Activated gamma-delta T cell treated with Interleukin-2 at 50 U/mL for 16 hours (primary cell): ENCODE data around the gene ANKRD44.

Experiments
- DNase-seq: peaks from one replicate; pipeline ENCODE4 v3.0.0-alpha.2; 2020

ANKRD44 gene

DNA sequence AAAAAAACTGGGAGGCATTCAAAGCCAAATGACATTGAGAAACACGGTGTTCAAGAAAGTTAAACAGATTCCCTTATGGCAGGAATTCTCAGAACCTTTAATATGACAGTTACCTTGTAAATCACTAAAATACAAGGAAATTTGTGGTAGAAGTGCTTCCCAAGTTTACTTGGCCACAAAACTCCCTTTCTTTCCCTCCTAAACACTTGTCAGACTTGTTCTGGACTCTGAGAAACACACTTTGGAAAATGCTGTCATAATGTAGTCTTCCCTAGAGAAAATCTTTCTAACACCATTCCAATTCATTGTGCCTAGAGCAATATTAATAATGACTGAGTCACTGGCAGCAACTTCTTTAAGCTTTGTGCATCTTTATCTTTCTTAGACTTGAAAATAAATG is 140.4 kb downstream of the ANKRD44 start:
- no peak for DNase-seq

DNA sequence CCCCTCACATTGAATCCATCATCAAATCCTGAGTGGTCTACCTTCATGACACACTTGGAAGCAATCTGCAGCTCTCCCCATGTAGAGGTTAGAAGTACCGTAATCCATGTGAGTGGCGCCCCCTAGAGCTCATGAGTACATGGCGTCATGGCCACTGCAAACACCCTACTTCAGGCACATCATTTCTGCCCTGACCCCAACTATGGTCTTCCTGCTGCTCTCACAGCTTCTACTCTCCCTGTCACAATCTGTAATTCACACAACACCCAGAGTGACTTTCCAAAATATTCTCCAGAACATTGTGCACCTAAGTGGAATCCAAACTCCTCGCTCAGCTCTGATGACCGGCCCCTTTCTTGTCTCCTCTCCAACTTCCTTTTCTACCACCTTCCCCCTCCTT is 141.9 kb downstream of the ANKRD44 start:
- peak; percentile 61 for DNase-seq

DNA sequence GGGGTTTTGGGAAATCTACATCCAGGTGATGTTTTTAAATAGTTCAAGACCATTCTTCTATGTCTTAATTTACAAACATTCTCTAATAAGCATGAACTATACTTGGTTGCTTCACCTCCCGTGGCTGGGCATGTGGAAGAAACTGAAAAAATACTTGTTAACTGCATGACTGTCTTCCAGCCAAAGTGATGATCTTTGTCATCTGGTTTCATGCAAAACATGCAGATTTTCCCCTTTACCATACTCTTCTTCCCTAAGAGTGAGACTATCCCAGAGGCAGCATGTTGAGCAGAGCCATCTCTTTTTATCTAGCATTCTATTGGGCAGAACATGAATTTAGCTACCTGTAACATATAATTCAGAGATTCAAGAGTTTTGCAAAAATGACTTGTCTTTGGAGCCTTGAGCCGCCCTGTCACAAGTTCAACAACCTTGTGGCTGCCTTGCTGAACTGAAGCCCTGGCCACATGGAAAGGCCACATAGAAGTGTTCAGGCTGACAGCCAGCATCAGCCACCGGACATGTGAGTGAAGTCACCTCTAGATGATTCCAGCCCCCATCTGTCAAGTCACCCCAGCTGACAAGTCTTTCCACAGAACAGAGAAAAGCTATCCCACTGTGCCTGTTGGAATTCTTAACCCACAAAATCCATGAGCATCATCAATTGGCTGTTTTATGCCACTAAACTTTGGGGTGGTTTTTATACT is 142.8 kb downstream of the ANKRD44 start:
- no peak for DNase-seq

DNA sequence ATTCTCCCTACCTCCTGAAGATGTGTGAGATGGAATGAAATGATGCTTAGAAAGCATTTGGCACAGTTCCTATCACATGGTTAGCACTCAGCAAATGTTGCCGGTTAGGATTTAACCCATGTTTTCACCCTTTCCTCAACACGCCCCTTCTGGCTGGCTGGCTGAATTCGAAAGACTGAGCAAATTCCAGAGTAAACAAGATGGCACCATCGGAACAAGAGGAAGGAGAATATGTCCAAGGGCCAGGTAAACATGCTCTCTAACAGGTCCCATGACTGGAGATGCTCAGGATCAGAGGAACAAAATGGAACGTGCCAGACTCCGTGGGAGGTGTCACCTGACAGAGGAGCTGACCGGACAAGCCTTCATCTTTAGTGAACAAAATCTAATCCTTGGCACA is 145.6 kb downstream of the ANKRD44 start:
- no peak for DNase-seq

DNA sequence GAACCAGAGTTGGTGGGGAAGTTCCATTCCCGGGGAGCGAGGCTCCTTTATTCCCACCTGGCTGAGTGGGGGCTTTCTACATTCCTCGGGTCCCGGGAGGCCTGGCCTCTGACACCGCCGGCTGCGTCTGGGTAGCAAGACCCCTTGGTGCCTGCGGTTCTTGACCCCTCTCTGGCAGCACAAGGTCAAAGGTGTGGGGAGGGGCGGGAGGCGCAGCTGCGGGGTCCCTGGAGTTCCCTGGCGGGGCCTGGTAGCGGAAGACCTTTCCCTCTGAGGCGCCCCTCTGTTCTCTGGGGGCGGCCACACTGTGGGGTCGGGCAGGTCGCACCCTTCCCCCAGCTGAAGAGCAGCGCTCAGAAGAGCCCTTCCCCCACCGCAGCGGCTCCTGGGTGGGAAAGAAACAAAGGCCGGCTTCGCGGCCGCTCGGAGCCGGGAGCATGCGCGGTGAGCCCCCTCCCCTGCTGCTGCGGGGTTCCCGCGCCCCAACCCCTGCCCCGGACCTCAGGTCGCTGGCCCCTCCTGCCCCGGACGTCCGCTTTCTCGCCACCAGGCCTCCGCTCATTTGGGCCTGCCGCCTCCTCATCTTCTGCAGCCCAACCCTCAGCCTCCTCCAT is 146.3 kb downstream of the ANKRD44 start:
- no peak for DNase-seq

DNA sequence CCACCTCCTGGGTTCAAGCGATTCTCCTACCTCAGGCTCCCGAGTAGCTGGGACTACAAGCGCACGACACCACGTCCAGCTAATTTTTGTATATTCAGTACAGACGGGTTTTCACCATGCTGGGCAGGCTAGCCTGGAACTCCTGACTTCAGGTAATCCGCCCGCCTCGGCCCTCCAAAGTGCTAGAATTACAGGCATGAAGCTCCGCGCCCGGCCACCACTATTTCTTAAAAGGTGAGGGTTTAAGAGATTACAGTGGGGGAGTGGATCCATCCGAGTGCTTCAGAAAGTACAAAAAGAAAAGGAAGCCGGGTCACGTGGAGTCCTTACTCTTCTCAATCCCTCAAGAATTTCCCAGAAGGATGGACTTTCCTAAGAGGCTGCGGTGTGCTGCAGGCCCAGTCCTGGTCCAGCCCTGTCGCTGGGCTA is 146.9 kb downstream of the ANKRD44 start:
- no peak for DNase-seq

DNA sequence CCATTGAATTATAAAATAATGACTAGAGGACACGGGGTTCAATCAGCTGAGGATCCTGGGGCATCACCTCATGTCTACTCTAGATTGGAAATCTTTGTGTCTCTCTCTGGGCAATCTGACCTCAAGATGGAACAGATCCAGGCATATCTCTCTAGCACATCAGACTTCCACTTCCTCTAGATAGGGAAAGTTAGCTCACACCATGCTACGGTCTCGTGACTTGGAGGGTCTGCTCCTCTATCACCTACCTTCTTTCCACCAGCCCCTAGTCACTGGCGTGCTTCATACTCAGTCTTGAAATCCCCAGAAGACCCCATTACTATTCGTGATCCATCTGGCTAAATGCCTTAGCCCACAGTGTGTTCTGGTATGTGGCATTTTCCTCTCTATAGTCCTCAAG is 148.8 kb downstream of the ANKRD44 start:
- DNase-seq: no peak

DNA sequence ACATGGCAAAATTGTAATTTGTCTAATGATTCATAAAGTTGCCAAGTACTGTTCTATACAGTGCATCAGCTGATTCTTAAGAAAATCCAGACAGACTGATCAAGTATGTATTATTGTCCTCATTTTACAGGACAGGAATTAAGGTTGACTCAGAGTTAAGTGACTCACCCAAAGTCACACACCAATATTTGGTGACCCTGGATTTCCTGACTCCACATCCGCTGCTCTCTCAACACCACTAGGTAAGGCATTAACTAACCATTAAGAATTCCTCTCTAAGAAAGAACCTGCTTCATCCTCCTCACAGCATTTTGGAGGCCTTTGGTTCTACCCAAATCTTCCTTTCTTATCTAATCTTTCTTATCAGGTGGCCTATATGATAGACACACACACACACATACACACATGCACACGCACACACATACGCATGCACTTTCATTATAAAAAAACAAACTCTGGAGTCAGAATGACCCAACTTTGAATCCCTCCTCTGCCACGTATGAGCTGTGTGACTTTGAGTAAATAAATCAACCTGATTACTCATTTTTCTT is 150.8 kb downstream of the ANKRD44 start:
- DNase-seq: peak; percentile 39

DNA sequence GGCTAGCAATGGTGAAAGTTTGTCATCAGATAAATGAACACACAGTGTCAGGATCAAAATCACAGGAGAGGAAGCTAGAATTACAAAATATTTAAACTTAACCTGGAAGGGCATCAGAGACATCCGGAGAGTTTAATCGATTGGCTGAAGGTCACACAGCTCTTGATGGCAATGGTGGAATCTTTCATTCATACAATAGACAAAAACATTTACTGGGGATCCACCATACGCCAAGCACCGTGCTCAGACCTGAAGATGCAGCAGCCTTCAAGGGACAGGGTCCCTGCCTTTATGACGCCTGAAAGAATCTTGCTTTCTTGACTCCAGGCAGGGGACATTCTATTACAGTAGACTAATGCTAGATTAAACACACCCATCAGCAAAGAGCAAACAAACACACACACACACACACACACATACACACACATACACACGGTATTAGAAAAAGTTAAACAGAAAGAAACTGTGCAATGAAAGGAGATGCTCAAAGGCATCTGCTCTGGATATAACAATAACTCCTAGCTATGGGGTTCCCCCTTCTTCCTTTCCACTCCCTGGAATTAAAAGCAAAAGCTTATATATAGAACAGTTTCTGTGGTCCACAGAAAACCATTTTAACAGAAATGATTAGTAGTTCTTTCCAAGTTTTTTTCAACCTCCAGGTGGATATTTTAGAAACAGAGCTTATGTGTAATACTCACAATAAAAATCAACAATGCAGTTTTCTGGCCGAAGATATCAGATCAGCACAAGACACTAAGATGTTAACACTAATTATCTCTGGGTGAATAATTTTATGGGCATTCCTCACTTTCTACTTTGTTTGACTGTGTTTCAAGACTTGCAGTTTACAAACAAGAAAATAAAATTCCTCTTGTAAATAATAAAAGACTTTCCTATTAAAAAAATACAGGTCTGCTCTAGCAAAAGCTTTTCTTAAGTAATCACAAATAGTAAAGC is 151.7 kb downstream of the ANKRD44 start:
- no peak for DNase-seq

DNA sequence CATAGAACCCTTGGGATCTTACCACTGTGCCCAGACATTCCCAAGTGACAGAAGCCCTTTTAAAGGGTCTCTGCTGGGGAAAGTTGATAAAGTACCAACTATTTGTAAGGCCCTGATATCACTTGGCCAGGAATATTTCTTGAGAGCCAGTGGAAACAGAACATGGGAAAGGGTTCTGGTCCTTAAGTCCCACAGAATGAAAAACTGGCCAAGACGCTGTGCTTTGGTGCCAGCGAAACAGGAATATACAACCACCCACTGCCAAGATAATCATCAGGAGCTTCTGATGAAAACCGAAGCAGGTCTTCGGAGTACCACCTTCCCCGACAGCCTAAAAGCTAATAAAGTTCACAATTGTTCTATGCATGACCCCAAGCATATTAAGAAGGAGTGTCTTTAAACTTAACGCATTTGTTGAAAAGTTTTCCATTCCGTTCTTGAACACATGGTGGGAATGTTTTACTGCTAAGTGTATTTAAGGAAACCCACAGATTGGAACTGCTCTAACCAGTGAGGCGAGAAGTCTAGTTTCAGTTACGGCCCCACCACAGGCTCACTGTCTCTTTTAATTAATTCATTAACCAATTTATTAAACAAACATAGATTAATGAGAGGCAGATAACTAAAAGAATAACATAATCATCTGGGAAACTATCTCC is 152.6 kb downstream of the ANKRD44 start:
- DNase-seq: no peak

DNA sequence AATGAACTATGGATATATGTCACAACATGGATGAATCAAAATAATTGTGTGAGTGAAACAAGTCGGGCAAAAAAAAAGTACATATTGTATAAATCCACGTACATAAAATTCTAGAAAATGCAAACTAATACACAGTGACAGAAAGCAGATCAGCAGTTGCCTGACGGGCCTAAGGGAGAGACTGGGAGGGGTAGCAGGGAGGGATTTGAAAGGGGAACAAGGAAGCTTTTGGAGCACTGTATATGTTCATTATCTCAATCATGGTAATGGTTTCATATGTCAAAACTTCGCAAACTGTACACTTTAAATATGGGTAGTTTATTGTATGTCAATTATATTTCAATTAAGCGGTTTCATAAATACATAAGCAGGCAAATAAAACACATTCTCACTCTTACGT is 153.8 kb downstream of the ANKRD44 start:
- DNase-seq: no peak

DNA sequence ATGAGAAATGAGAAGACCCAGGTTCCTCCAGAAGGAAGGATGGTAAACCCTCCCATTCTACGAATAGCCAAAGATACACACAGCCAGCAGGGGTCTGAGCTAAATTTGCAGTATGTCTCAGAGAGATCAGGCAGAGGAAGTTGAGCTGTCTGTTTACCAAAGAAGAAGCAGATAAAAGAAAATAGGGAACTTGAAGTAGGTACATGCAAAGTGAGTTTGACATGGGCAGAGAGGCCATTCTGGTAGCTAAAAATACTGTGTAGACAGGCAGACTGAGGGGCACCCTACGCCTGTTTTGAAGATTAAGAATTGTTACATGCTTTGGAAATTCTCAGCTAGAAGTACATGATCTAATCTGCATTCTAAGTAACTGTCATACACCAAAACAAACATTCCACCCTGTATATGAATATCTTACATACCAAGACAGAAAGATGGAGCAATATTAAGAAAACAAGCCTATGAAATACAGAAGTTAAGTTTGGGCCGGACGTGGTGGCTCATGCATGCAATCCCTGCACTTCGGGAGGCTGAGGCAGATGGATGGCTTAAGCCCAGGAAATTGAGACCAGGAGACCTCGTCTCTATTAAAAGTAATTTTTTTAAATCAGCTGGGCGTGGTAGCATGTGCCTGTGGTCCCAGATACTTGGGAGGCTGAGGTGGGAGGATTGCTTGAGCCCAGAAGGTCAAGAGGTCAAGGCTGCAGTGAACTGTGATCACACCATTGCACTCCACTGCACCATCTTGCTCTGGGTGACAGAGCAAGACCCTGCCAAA is 157.9 kb downstream of the ANKRD44 start:
- DNase-seq: peak; percentile 24

DNA sequence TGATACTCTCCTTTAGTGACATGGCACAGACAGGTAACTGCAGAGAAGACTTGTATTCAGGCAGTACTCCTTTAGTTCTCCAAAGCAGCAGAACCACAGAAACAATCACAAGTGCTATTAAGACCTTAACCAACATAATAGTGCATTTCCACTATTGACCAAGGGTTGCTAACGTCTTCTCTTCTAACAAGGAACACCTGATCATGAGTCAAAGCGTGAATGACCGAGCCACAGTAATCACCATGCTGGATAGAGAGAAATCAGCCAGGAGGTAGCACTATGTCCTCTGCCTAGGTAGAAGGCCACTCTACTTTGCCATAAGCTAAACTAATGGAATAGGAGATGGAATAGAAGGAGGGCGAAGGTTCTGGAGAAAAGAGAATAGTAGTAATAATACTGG is 161.0 kb downstream of the ANKRD44 start:
- DNase-seq: no peak

DNA sequence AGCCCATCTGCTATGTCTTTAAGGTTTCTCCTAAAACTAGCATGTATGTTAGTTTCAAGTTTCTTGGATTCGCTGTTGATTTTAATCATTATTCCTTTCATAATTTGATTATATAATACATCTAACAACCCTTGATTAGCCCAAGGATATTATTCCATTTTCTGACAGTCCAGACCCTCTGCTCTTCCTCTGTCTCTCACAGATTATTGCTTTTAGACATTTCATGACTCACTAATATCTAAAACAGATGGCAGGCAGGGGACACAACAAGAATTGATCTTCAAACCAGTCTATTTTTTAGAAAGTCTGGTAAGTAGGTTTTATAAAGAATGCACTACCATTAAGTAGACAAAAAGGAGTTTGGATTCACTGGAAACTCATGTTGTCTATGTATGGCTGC is 162.2 kb downstream of the ANKRD44 start:
- no peak for DNase-seq

DNA sequence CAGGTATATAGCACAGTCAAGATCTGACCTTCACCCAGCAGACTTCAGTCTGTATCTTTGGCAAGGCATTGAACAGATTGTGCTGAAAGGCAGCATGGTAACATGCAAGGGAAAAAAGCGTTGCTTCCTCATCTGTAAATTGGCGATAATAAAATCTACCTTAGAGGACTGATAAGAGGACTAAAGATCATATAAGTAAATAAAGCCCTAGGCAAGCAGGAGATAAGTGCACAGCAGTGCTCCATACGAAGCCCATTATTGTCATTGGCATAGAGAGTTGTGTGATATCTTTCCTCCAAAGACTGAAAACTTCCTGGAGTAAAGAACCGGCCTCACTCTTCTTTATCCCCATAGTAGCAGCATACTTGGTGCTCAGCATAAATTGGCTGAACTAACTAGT is 162.6 kb downstream of the ANKRD44 start:
- no peak for DNase-seq

DNA sequence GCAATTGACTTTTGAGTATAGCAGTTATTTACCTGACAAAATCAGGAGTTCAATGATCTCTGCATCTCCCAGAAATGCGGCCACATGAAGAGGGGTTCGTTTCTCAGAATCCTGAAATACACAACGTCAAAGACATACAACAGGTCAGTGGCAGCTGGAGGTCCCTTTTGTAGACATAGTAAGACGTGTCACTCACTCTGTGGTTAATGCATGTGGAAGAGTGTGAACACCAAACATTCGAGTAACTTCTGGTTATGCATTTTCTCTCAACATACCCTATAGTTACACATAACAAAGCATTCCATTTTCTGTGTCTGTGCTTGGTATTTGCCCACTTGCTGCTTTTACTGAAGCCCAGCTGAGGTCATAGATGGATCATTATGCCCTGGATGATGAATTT is 163.6 kb downstream of the ANKRD44 start:
- no peak for DNase-seq

DNA sequence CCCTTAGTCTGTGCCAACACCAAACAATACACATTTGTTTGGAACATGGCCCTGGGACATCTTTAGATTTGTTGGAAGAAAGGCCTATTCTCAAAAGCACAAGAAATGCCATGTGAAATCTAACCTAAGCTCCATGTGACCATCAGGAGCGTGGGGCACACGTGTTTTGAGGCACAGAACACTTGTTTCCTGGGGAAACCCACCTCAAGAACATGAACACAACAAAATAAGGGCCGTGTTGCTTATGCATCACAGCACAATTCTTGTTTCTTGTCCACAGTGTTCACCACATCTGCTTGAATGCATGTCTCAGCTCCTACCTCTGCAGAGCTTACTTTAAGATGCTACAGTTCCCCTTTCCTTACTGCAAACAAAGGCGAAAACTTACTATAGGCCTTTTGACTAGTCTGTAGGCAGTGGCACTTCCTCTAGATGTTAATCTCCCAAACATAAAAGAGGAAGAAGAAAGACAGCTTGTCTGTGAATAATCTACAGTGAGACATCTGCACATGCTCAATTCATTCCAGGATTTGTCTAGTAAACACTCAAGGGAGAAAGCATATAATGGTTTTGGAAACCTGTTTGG is 165.0 kb downstream of the ANKRD44 start:
- no peak for DNase-seq

DNA sequence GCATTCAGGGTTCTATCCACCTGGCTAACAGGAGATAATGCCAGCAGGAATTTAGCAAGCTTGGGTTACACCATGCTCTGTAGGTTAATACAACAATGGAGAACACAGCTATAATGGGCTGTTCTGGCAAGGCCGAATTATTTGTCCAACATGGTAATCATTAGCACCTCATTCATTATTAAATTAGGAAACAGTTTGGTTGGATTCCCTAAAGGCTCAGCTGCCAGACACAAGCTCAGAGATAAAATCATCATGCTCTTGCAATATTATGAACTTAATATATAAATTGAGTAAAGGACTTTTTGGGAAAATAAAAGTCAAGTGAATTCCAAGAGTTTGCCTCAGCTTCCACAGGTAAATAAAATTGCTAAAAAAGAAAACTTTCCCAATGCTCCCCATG is 166.4 kb downstream of the ANKRD44 start:
- no peak for DNase-seq

DNA sequence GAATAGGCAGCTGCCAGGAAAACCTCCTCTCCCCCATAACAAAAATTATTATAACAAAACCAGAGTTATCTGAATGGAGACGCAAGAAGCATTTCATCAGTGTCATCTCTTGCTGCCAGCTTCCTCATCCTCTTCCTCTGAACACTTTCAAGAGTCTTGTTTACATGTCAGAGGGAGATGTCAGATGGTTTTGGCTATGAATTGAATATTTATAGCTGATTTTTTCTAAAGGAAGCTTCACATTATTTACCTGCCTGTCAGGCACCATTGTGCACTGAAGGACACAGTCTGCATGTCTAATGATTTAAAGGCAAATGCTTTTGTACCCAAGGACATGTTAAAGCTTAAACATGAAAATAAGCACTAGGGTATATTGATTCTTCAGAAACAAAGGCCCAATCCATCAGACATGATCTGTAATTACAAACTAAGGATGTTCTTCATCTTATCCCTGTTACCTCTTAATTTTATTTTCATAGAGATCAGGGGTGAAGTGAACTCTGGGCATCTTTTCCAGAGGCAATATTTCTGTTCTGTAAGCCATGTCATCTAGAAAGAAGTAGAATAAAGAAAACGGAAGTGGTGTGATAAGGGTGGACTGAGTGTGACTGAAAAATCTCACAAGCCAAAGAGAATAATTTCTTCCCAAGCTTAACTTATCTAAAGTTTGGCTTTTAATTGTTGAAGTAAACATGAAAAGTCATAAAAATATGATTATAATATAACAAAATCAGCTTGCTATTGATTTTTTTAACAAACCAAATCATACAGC is 168.7 kb downstream of the ANKRD44 start:
- no peak for DNase-seq

DNA sequence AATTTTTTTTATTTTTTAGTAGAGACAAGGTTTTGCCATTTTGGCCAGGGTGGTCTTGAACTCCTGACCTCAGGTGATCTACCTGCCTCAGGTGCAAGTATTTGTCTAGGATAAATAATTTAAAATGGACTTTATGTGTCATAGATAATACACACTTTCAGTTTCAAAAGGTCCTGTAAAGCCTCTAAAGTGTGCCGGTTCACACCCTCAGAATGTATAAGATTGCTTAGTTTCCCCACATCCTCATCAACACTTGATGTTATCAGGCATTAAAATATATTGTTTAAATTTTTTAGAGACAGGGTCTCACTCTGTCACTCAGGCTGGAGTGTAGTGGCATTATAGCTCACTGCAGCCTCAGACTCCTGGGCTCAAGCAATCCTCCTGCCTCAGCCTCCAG is 170.5 kb downstream of the ANKRD44 start:
- no peak for DNase-seq

DNA sequence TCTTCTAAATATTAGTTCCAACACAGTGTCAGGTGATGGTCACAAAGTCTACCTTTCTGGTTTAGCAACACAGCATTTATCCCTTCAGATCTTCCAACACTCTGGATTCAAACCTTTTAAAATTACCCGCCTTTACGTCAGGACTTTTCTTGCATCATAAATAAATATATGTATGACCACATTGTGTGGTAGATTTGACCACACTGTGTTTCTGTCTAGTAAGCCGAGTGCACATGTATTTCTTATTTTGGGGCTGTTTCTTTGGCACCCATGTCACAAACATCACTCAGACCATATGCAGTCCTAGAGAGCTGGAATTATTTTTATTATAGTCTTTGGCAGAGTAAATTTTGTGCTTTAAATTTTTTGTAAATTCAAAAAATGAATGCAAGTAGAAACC is 172.1 kb downstream of the ANKRD44 start:
- DNase-seq: no peak
